Gastroesophageal sphincter (tissue), 3 donors: ENCODE results near the gene SNX9.

ENCODE experiments used
- CTCF ChIP-seq, 4 experiments: fragments of 200-600 bp in 2 of 4; fragments of 450-650 bp in 2 of 4; sonication (generic) in 1 of 4; IDR thresholded peaks; one replicate each; pipeline ENCODE4 v1.5.1; 2017 to 2019; ENCODE audit warnings: antibody characterized with exemption in 4 of 4, mild to moderate bottlenecking in 2 of 4, moderate library complexity in 2 of 4
- POLR2AphosphoS5 ChIP-seq: sonication (generic); formaldehyde crosslinking; IDR thresholded peaks from one replicate; pipeline ENCODE4 v1.6.1; 2017; ENCODE audit warnings: antibody characterized with exemption

- no peak for TF ChIP-seq CTCF (IDR thresholded peaks at IDR 0.05)
- TF ChIP-seq POLR2AphosphoS5: peak; percentile 93
These were observed 9.1 kb upstream of the SNX9 start for GRCh38 chr6:157813750-157814455.
